K562 (cell line): ENCODE results near the gene VAMP8. TPM values are rescaled to one million over a fixed set of nuclear protein-coding genes. Genes with fewer than 3 reads are reported as not detected.
A peak's percentile ranks its signal among the peaks of the same experiment; 100 is the strongest.

ENCODE experiments used
- ATAC-seq: fragments of 200-7000 bp; cut with Tn5 transposase; 3 replicates; pipeline ENCODE4 v1.9.1; 2020; ENCODE audit warnings: moderate library complexity
- BruUV-seq: library from RNA; stranded (reverse); fragments of 400-500 nt; replicated peaks from 2 replicates; lab custom pipeline; 2021; lab: Mats Ljungman, UMichigan
- CTCF ChIA-PET: fragments of 300-600 bp; formaldehyde crosslinking; extraction: SDS; loops from one replicate; lab custom pipeline; 2021; ENCODE audit warnings: low intra/inter-chr PET ratio; lab: Yijun Ruan, JAX
- POLR2A ChIA-PET: fragments of 300-600, 350-650 bp; sonication (Branson Sonifier 250); formaldehyde crosslinking; extraction: SDS; loops from one replicate; lab custom pipeline; 2021; ENCODE audit warnings: antibody characterized with exemption, inconsistent platforms; lab: Yijun Ruan, JAX
- DNase-seq, 4 experiments: peaks; one replicate each; pipeline versions ENCODE4 v3.0.0 to v3.0.0-alpha.2; 2011 to 2018; ENCODE audit warnings: low spot score in 3 of 4, mixed read lengths in 3 of 4; ENCODE audit errors: extremely low read depth in 1 of 4
- FAIRE-seq: peaks from 2 replicates; lab custom pipeline; 2011; peaks lifted over from hg19 to GRCh38; lab: Jason Lieb, UNC
- H2AFZ ChIP-seq: 2 replicates; pipeline ENCODE4 v1.6.0; 2011; ENCODE audit warnings: low read depth, low read length, control low read depth, inconsistent platforms
- H3K27ac ChIP-seq: fragments of 200-600 bp; 3 replicates; pipeline ENCODE4 v1.8.0; 2011; ENCODE audit warnings: low read depth, mild to moderate bottlenecking, control low read depth, inconsistent platforms, low read length, moderate library complexity, mixed read lengths; ENCODE audit errors: extremely low read depth
- H3K27me3 ChIP-seq, 2 experiments: fragments of 300-600 bp in 1 of 2; 2 replicates in 1 of 2; 3 replicates in 1 of 2; pipeline versions ENCODE4 v1.6.0 to v1.8.0; 2011; ENCODE audit warnings: inconsistent platforms in 2 of 2, low read length in 2 of 2, mild to moderate bottlenecking in 1 of 2, mixed read lengths in 1 of 2, moderate library complexity in 1 of 2; ENCODE audit not compliant: control insufficient read depth in 2 of 2, insufficient read depth in 2 of 2
- H3K36me3 ChIP-seq: fragments of 300-600 bp; 3 replicates; pipeline ENCODE4 v1.8.0; 2011; ENCODE audit warnings: mild to moderate bottlenecking, low read length, inconsistent platforms; ENCODE audit not compliant: control insufficient read depth, insufficient read depth
- H3K4me1 ChIP-seq, 2 experiments: fragments of 200-600 bp in 1 of 2; replicated peaks in 1 of 2; 2 replicates in 1 of 2; 3 replicates in 1 of 2; pipeline versions ENCODE4 v1.5.1 to v1.8.0; 2011; ENCODE audit warnings: inconsistent platforms in 2 of 2, low read length in 2 of 2, mild to moderate bottlenecking in 1 of 2, mixed read lengths in 1 of 2, moderate library complexity in 1 of 2; ENCODE audit not compliant: control insufficient read depth in 2 of 2, insufficient read depth in 2 of 2
- H3K4me2 ChIP-seq: 2 replicates; pipeline ENCODE4 v1.6.1; 2011; ENCODE audit warnings: low read length, control low read depth, inconsistent platforms, mixed read lengths; ENCODE audit not compliant: insufficient read depth
- H3K4me3 ChIP-seq: fragments of 200-600 bp; sonication (generic), shearing (Covaris generic); 2 replicates; pipeline ENCODE4 v1.5.1; 2016; ENCODE audit warnings: control low read depth, inconsistent platforms
- H3K79me2 ChIP-seq: fragments of 200-600 bp; 3 replicates; pipeline ENCODE4 v1.8.0; 2011; ENCODE audit warnings: low read length, inconsistent platforms; ENCODE audit not compliant: control insufficient read depth, insufficient read depth
- H3K9ac ChIP-seq, 2 experiments: 2 replicates each; pipeline versions ENCODE4 v1.6.0 to v1.6.1; 2011; ENCODE audit warnings: low read depth in 2 of 2, low read length in 2 of 2, control low read depth in 1 of 2, inconsistent platforms in 1 of 2, mild to moderate bottlenecking in 1 of 2, mixed read lengths in 1 of 2; ENCODE audit not compliant: insufficient read depth in 1 of 2
- H3K9me1 ChIP-seq: one replicate; pipeline ENCODE4 v1.6.0; 2011; ENCODE audit warnings: inconsistent platforms, mild to moderate bottlenecking, low read length, moderate library complexity; ENCODE audit not compliant: control insufficient read depth, insufficient read depth
- H3K9me3 ChIP-seq: replicated peaks from 2 replicates; pipeline ENCODE4 v1.5.1; 2011; ENCODE audit warnings: low read depth, low read length, inconsistent platforms; ENCODE audit not compliant: control insufficient read depth, insufficient read depth
- H4K20me1 ChIP-seq: replicated peaks from 2 replicates; pipeline ENCODE4 v1.6.1; 2011; ENCODE audit warnings: low read length, inconsistent platforms, mixed read lengths; ENCODE audit not compliant: control insufficient read depth, insufficient read depth
- ARHGAP35 ChIP-seq: fragments of 450-650 bp; IDR thresholded peaks from 2 replicates; pipeline ENCODE4 v1.6.1; 2018; ENCODE audit not compliant: partially characterized antibody
- ARID3A ChIP-seq: IDR thresholded peaks from 2 replicates; pipeline ENCODE4 v1.6.1; 2012; ENCODE audit warnings: low read depth, low read length, improper control_type of control experiment, borderline replicate concordance
- DEAF1 ChIP-seq: fragments of 450-650 bp; formaldehyde crosslinking; IDR thresholded peaks from 2 replicates; pipeline ENCODE4 v1.4.0; 2020; ENCODE audit warnings: mild to moderate bottlenecking, moderate library complexity
- KLF16 ChIP-seq: IDR thresholded peaks from 2 replicates; pipeline ENCODE4 v1.6.1; 2016; ENCODE audit warnings: antibody characterized with exemption
- MAFG ChIP-seq: fragments of 450-650 bp; conservative IDR thresholded peaks from 2 replicates; pipeline ENCODE4 v1.6.1; 2016; ENCODE audit warnings: missing genetic modification characterization, missing compliant biosample characterization
- NCOA4 ChIP-seq: fragments of 450-650 bp; IDR thresholded peaks from 2 replicates; pipeline ENCODE4 v1.6.1; 2018; ENCODE audit warnings: mild to moderate bottlenecking; ENCODE audit not compliant: partially characterized antibody
- SP1 ChIP-seq: sonication (generic); formaldehyde crosslinking; IDR thresholded peaks from 2 replicates; pipeline ENCODE4 v1.8.1; 2022; ENCODE audit warnings: mild to moderate bottlenecking, missing genetic modification reagents
- SREBF2 ChIP-seq: sonication (generic); formaldehyde crosslinking; IDR thresholded peaks from 2 replicates; pipeline ENCODE4 v1.4.0; 2020; ENCODE audit warnings: mild to moderate bottlenecking, missing genetic modification reagents
- STAG1 ChIP-seq: sonication (generic); formaldehyde crosslinking; IDR thresholded peaks from 2 replicates; pipeline ENCODE4 v1.5.0; 2020; ENCODE audit warnings: missing genetic modification reagents, borderline replicate concordance
- ZFX ChIP-seq: sonication (generic); formaldehyde crosslinking; IDR thresholded peaks from 2 replicates; pipeline ENCODE4 v1.8.0; 2022; ENCODE audit warnings: mild to moderate bottlenecking, missing genetic modification reagents, moderate library complexity
- ZNF592 ChIP-seq: fragments of 450-650 bp; IDR thresholded peaks from 2 replicates; pipeline ENCODE4 v1.6.1; 2017; ENCODE audit warnings: antibody characterized with exemption, mild to moderate bottlenecking
- WGBS: fragments of 100-300 bp; shearing (Covaris generic); methylation state at CpG from one replicate; pipeline ENCODE4 v1.1.6; 2016; ENCODE audit warnings: low coverage, mixed read lengths; ENCODE audit not compliant: insufficient coverage; ENCODE audit errors: missing lambda C conversion rate; 5-methylcytosine and 5-hydroxymethylcytosine counted together
- in situ Hi-C: fragments of 300-500 bp; cut with MboI; formaldehyde crosslinking; loops from 4 replicates; pipeline ENCODE4 v1.15.0; 2018; ENCODE audit warnings: inconsistent platforms, mixed read lengths
- intact Hi-C: fragments of 100-400 bp; cut with micrococcal nuclease; formaldehyde crosslinking; loops from 2 replicates; pipeline ENCODE4 v1.14.2; 2022
- polyA plus RNA-seq, 8 experiments: library from polyadenylated mRNA; depleted of rRNA in 4 of 8; stranded (reverse) in 5 of 8; unstranded in 3 of 8; fragments of >200 nt; fragmentation: Nextera tagmentation in 2 of 8; fragmentation: Illumina TruSeq in 1 of 8; extraction: Ambion mirVana in 2 of 8; extraction: Trizol in 1 of 8; gene quantifications; 2 replicates each; pipeline versions ENCODE4 v1.2.1 to v1.2.3, GENCODE V29; 2011 to 2014; ENCODE audit warnings: inconsistent platforms in 1 of 8, missing spikeins in 1 of 8
- total RNA-seq, 7 experiments: library from RNA; depleted of rRNA in 6 of 7; stranded (reverse); fragments of >200 nt in 6 of 7; fragmentation: Illumina TruSeq in 2 of 7; extraction: Trizol in 2 of 7; gene quantifications; 2 replicates each; pipeline versions ENCODE4 v1.2.1 to v1.2.3, GENCODE V29; 2011 to 2021; ENCODE audit warnings: low replicate concordance in 1 of 7

The VAMP8 gene
- total and polyA plus RNA-seq, 9 of the 15 experiments (the other 6 are each of a cell fraction or from before 2014, with no cell fraction given): 107 to 571 (median 248) TPM

GRCh38 chr2:85550486-85550885 lies 26.9 kb upstream of the VAMP8 start (continued):
- TF ChIP-seq ARID3A (no peak), SREBF2 (no peak), ARHGAP35 (no peak), NCOA4 (no peak)

- no peaks in the 10 kb centered on the region for H3K27me3 ChIP-seq
- in situ Hi-C loops: no loop called here
- no peak overlapping the region for H3K4me3 ChIP-seq
- peaks cover 78% of the 10 kb centered on the region for H3K36me3 ChIP-seq
- no peaks in the 10 kb centered on the region for H3K9me1 ChIP-seq
- H3K79me2 ChIP-seq: no peaks in the 10 kb centered on the region
- no peaks in the 10 kb centered on the region for H3K9me3 ChIP-seq
- no peak overlapping the region for H3K9ac ChIP-seq
- peak; percentile 96 for FAIRE-seq
- POLR2A ChIA-PET: interaction anchor here (0.6 to 24.3 kb wide), 8 partner anchors 4 to 589 kb away, joined by 3 to 1576 read pairs (median 8); partner anchors contain the start of genes CAPG, GGCX, MAT2A and SH2D6
- peaks cover 2% of the 10 kb centered on the region for H4K20me1 ChIP-seq
- no peak overlapping the region for H3K4me2 ChIP-seq
- H3K4me1 ChIP-seq: no peaks in the 10 kb centered on the region; a peak in 1 of 5 replicates
- no peak overlapping the region; the same call in 2 of the 3 replicates for H3K27ac ChIP-seq
- no peak overlapping the region for H2AFZ ChIP-seq
- intact Hi-C loops: loop anchor here (1.0 to 5.0 kb wide), 3 partner anchors 132 to 225 kb away; partner anchors contain the start of gene TGOLN2
- no TSS peak for BruUV-seq
- 54% methylated on average over 9 of the region's 9 CpGs for WGBS
- peak; percentile 64 to 88 (median 72) for DNase-seq
- CTCF ChIA-PET: interaction anchor here (0.6 to 4.5 kb wide), 6 partner anchors 61 to 285 kb away, joined by 3 to 63 read pairs (median 6); no protein-coding TSS in a partner anchor
- peak; percentile 81 for ATAC-seq
- TF ChIP-seq DEAF1 (CRISPR knock-in tag) (peak; percentile 94), KLF16 (peak; percentile 50; the same call in 1 of the 2 replicates), SP1 (CRISPR knock-in tag) (peak; percentile 22; the same call in 1 of the 2 replicates), MAFG (tag) (0 out of 2 replicates have a peak, but pooled peaks have one; percentile 17), STAG1 (CRISPR knock-in tag) (peak; percentile 37; the same call in 1 of the 2 replicates), ZNF592 (peak; percentile 45; the same call in 1 of the 2 replicates), ZFX (CRISPR knock-in tag) (no peak)
Observed at GRCh38 chr2:85551698-85552678, 25.4 kb upstream of the VAMP8 start.
